GM19372 (cell line): ENCODE data around the gene TBL1X.

Experiments
- ATAC-seq: cut with Tn5 transposase; IDR thresholded peaks from one replicate; pipeline ENCODE4 v1.9.1; 2021; ENCODE audit warnings: mild to moderate bottlenecking, low read depth, moderate library complexity; ENCODE audit not compliant: unreplicated experiment

Gene TBL1X

GRCh38 chrX:9611436-9612145 lies 146.7 kb downstream of the TBL1X start:
- ATAC-seq = no peak

GRCh38 chrX:9612146-9612505 lies 147.3 kb downstream of the TBL1X start:
- ATAC-seq = no peak

GRCh38 chrX:9614016-9614415 lies 149.2 kb downstream of the TBL1X start:
- ATAC-seq = no peak

DNA sequence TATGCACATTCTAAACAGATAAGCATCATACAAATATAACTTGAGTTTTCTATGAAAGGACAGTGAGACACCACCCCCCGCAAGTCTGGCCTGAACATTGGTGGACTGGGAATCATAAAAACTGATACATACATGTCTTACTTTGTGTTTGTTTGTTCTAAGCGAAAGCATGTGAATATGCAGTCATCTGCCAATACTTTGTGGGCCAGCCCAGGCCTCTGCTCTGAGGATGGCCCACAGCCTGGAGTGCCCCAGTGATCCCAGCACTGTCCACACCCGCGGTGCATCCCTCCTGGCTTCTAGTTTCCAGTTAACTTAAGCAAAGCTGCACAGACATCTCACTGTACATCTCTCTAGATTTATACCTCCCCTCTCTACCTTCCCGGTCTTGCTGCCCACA lies 154.3 kb downstream of the TBL1X start:
- no peak for ATAC-seq

- no peak for ATAC-seq
These were observed 154.7 kb downstream of the TBL1X start for GRCh38 chrX:9619581-9619980.

DNA sequence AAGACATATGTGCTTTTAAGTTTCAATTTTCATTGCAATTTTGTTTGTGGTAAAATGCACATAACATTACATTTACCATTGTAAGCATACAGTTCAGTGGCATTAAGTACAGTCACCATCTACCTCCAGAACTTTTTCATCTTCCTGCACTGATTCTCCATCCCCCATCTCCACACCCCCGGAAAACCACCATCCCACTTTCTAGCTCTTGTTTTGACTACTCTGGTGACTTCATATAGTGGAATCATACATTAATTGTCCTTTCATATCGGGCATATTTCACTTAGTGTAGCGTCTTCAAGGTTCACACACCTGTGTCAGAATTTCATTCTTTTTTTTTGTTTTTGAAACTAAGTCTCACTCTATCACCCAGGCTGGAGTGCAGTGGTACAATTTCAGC lies 157.3 kb downstream of the TBL1X start:
- ATAC-seq = no peak

DNA sequence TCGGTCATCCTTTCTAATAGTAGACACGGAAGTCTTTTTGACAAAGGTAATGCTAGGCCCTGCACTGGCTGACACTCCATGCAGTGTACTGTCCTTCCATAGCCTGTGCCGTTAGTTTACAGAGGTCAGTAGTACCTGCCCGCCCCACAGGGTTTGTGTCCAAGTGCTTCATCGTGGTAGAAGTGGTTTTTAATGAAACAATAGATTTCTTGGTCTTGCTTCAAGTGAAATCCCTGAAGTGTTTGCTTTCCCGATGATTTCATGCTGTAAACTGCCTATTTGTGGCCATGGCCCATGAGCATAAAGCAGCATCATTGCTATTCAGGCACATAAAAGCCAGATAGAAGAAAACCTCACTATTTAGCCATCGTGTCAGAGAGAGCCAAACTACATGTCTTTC lies 161.5 kb downstream of the TBL1X start:
- no peak for ATAC-seq

- ATAC-seq = no peak
These were observed 163.1 kb downstream of the TBL1X start for GRCh38 chrX:9627922-9628321.

DNA sequence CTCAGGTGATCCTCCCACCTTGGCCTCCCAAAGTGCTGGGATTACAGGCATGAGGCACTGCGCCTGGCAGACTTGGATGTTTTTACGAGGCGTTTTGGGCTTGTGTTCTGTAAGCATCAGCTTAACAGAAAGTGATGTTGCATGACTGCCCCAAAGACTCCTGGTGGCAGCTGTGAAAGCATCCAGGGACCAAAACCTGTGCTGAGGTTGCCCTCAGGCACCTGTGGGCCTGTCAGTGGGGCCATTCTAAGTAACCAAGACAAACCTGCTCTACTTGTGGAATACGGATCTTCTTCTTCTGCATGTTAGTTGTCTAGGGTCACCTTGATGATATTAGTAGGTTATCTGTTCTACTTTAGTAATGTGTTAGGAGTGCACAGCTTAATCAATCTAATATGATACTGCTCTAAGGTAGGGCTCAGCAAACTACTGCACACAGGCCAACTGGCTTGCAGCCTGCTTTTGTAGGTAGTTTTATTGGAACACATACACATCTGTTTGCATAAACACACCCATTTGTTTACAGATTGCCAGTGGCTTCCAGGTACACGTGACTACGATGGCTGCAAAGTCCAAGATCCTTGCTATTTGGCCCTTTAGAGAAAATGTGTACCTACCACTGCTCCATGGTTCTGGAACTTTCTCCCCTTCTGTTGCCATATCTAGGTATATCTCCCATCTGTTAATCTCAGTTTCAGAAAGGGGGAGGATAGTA lies 164.1 kb downstream of the TBL1X start:
- no peak for ATAC-seq

DNA sequence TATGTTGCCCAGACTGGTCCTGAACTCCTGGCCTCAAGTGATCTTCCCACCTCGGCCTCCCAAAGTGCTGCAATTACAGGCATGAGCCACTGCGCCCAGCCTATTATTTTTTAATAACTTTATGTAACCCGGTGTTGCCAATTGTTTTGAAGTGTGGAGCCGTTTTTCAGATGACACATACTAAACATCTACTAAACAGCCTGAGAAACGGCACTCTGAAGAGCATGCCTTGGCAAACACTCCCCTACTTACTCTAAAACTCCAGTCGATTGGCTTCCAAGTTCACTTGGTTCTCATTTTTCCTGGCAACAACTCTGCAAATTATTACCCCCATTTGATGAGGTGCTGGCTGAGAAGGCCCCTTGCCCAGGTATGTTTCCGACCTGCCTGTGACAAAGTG lies 169.7 kb downstream of the TBL1X start:
- ATAC-seq = no peak

GRCh38 chrX:9635368-9635767 lies 170.5 kb downstream of the TBL1X start:
- ATAC-seq = no peak

DNA sequence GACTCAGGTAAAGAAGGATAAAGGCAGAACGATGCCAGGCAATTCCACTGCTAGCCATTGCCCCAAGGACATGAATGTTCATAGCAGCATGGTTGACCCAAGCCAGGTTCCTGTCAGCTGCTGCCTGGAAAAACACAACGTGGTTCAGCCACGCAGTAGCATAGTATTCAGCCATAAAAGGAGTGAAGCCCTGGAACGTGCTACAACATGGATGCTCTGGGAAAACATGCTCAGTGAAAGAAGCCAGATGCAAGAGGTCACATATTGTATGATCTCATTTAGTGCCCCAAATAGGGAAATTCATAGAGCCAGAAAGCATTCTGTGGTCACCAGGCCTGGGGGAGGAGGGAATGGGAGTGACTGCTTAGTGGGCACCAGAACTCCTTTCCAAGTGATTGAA lies 170.9 kb downstream of the TBL1X start:
- ATAC-seq = no peak

- no peak for ATAC-seq
These were observed 174.0 kb downstream of the TBL1X start for GRCh38 chrX:9638871-9639270.

DNA sequence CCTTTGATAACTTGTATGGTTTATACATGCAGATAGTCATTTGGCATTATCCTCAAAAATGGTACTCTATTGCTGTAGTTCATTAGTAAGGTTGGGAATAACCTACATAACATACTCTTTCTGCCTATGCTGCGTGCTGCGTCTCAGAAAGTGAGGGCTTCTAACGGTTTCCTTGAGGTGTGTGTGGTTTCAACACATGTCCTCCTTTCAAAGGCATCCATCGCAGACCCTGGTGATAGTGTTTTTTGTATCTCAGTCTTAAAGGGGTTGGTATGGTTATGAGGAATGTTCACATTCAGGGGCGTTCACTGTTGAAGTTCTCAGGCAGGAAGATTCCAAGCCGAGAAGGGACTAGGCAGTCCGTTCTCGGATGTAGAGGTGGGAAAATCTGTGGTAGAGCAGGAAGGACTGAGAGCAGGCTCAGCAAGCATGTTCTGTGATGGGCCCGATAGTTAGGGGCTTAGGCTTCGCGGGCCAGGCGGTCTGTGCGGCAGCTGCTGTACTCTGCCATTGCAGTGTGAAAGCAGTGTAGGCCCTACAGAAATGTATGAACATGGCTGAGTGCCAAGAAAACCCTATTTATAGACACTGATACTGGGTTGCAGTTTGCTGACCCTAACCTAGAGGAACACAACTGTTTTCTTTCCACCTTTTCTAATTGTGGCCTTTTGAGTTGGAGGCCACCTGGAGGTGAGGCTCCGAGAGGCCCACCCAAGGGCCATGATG lies 177.6 kb downstream of the TBL1X start:
- no peak for ATAC-seq

- no peak for ATAC-seq
These were observed 178.9 kb downstream of the TBL1X start for GRCh38 chrX:9643807-9644206.

GRCh38 chrX:9644335-9644734 lies 179.5 kb downstream of the TBL1X start:
- ATAC-seq = peak; percentile 95

- no peak for ATAC-seq
These were observed 181.8 kb downstream of the TBL1X start for GRCh38 chrX:9646471-9647224.

- no peak for ATAC-seq
These were observed 182.6 kb downstream of the TBL1X start for GRCh38 chrX:9647431-9647830.

DNA sequence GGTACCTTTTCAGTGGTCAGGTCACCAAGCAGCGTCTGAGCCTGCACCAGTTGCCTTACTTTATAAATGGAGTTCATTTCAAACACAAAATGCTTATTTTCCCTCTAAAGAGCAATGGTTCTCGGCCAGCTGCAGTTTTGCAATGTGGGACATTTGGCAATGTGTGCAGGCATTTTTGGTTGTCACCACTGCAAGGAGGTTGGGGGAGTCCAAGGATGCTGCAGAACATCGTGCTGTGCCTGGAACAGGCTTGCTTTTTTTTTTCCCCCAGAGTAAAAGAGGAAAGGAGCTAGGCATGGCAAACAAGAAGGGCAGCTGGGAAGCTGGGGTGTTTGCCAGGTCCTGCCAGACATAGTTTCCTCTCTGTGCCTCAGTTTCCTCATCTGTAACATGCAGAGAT lies 185.2 kb downstream of the TBL1X start:
- ATAC-seq = no peak

GRCh38 chrX:9651737-9652136 lies 186.9 kb downstream of the TBL1X start:
- no peak for ATAC-seq

DNA sequence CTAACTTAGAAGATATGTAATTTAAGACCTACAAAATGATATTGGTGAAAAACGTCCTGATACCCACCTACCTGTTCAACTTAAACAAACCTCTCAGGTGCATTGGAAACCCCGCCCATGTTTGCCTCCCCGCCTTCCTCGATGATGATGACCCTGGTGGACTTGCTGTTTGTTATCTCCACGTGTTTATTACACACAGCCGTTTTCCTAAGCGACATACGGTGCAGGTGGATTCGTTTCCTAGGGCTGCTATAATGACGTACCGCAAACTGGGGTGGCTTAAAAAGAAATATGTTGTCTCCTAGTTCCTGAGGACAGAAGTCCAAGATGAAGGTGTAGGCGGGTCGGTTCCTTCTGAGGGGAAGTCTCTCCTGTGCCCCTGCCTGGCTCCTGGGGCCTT lies 190.1 kb downstream of the TBL1X start:
- ATAC-seq = no peak
